CD4-positive, alpha-beta T cell treated with Interleukin-15 for 1 hour (primary cell): ENCODE results near the gene CCDC82.

Source experiments
- DNase-seq: peaks from one replicate; pipeline ENCODE4 v3.0.0-alpha.2; 2020

The CCDC82 gene

GRCh38 chr11:96358321-96358720 is 31.4 kb downstream of the CCDC82 start:
- no peak for DNase-seq

- DNase-seq: no peak
Observed at GRCh38 chr11:96357794-96358193, 31.9 kb downstream of the CCDC82 start.

- DNase-seq: no peak
Observed at GRCh38 chr11:96356848-96357247, 32.9 kb downstream of the CCDC82 start.

- peak; percentile 92 for DNase-seq
Observed at GRCh38 chr11:96342961-96343711, 46.6 kb downstream of the CCDC82 start, which contains the start of gene MAML2. Gene MAML2, minus strand, starts transcription at chr11:96343195. Its CDS starts 1,300 bp downstream, at chr11:96341895.

GRCh38 chr11:96342014-96342960 is 47.4 kb downstream of the CCDC82 start:
- DNase-seq: no peak

GRCh38 chr11:96341211-96342013 is 48.3 kb downstream of the CCDC82 start:
- DNase-seq: peak; percentile 72

GRCh38 chr11:96340555-96340885 is 49.2 kb downstream of the CCDC82 start:
- no peak for DNase-seq

- no peak for DNase-seq
Observed at GRCh38 chr11:96339706-96340554, 49.8 kb downstream of the CCDC82 start.

GRCh38 chr11:96338910-96339705 is 50.6 kb downstream of the CCDC82 start:
- DNase-seq: peak; percentile 55

- DNase-seq: peak; percentile 29
Observed at GRCh38 chr11:96337541-96338431, 51.9 kb downstream of the CCDC82 start.

GRCh38 chr11:96335388-96335787 is 54.3 kb downstream of the CCDC82 start:
- DNase-seq: no peak

GRCh38 chr11:96334219-96334618 is 55.5 kb downstream of the CCDC82 start:
- DNase-seq: no peak

GRCh38 chr11:96333191-96333719 is 56.5 kb downstream of the CCDC82 start:
- DNase-seq: no peak

- no peak for DNase-seq
Observed at GRCh38 chr11:96332126-96332771, 57.5 kb downstream of the CCDC82 start.

- DNase-seq: no peak
Observed at GRCh38 chr11:96331699-96332116, 58.0 kb downstream of the CCDC82 start.

GRCh38 chr11:96330511-96330859 is 59.2 kb downstream of the CCDC82 start:
- DNase-seq: no peak

GRCh38 chr11:96329855-96330510 is 59.7 kb downstream of the CCDC82 start:
- DNase-seq: no peak

GRCh38 chr11:96329419-96329818 is 60.3 kb downstream of the CCDC82 start:
- DNase-seq: no peak
